ENCODE data around the gene COL15A1. TPM values are rescaled to one million over a fixed set of nuclear protein-coding genes. Genes with fewer than 3 reads are reported as not detected.

COL15A1 gene
- total RNA-seq, 1 experiment from 2014 or later: 0.10 TPM

DNA sequence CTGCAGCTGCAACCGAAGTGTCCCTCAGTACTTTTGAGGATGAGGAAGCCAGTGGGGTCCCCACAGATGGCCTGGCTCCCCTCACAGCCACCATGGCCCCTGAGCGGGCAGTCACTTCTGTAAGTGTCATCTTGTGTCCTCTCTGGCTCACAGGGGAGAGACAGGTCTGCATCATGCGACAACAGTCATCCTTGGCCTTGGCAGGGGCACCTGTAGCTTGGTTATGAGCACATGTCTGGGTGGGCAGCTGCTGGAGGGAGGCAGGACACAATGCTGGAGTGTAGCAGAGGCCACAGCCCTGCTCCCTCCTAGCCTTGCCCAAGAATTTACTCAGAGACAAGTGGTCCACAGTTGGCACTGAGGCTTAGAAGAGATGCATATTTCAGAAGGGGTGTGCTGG is 71.7 kb downstream of the COL15A1 start:
- no peaks in the 10 kb centered on the region for H3K4me1 ChIP-seq (ENCODE audit: control insufficient read depth, insufficient read depth, low read length)
- DNase-seq (ENCODE audit: low read depth, low spot score) (no peak), ATAC-seq (no peak)
- CTCF ChIA-PET: no interaction called here
- intact Hi-C loops (cut with micrococcal nuclease; ENCODE audit: unreplicated experiment): no loop called here
- in situ Hi-C loops (cut with HindIII; ENCODE audit: low pct_unique_long_range_greater_than_20kb, low sequenced_read_pairs): no loop called here
- no TSS peak for BruUV-seq (replicated peaks)
- no peaks in the 10 kb centered on the region for H3K36me3 ChIP-seq (ENCODE audit: control insufficient read depth, insufficient read depth, low read length)
- no peak for TF ChIP-seq TCF7L2 (IDR thresholded peaks at IDR 0.05; ENCODE audit: low read depth, low read length)
- TF ChIP-seq, protein P1, sequence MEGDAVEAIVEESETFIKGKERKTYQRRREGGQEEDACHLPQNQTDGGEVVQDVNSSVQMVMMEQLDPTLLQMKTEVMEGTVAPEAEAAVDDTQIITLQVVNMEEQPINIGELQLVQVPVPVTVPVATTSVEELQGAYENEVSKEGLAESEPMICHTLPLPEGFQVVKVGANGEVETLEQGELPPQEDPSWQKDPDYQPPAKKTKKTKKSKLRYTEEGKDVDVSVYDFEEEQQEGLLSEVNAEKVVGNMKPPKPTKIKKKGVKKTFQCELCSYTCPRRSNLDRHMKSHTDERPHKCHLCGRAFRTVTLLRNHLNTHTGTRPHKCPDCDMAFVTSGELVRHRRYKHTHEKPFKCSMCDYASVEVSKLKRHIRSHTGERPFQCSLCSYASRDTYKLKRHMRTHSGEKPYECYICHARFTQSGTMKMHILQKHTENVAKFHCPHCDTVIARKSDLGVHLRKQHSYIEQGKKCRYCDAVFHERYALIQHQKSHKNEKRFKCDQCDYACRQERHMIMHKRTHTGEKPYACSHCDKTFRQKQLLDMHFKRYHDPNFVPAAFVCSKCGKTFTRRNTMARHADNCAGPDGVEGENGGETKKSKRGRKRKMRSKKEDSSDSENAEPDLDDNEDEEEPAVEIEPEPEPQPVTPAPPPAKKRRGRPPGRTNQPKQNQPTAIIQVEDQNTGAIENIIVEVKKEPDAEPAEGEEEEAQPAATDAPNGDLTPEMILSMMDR (IDR thresholded peaks at IDR 0.05): no peak
- TF ChIP-seq POLR2AphosphoS5 (IDR thresholded peaks at IDR 0.05; ENCODE audit: low read depth, low read length): no peak
- TF ChIP-seq, protein P2, sequence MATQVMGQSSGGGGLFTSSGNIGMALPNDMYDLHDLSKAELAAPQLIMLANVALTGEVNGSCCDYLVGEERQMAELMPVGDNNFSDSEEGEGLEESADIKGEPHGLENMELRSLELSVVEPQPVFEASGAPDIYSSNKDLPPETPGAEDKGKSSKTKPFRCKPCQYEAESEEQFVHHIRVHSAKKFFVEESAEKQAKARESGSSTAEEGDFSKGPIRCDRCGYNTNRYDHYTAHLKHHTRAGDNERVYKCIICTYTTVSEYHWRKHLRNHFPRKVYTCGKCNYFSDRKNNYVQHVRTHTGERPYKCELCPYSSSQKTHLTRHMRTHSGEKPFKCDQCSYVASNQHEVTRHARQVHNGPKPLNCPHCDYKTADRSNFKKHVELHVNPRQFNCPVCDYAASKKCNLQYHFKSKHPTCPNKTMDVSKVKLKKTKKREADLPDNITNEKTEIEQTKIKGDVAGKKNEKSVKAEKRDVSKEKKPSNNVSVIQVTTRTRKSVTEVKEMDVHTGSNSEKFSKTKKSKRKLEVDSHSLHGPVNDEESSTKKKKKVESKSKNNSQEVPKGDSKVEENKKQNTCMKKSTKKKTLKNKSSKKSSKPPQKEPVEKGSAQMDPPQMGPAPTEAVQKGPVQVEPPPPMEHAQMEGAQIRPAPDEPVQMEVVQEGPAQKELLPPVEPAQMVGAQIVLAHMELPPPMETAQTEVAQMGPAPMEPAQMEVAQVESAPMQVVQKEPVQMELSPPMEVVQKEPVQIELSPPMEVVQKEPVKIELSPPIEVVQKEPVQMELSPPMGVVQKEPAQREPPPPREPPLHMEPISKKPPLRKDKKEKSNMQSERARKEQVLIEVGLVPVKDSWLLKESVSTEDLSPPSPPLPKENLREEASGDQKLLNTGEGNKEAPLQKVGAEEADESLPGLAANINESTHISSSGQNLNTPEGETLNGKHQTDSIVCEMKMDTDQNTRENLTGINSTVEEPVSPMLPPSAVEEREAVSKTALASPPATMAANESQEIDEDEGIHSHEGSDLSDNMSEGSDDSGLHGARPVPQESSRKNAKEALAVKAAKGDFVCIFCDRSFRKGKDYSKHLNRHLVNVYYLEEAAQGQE (IDR thresholded peaks at IDR 0.05; ENCODE audit: insufficient read depth in 1 of 2, low read depth in 2 of 2, low read length in 1 of 2): no peak
- TF ChIP-seq SIN3A (IDR thresholded peaks at IDR 0.05; ENCODE audit: borderline replicate concordance, insufficient read depth, low read depth, low read length): no peak
- no peaks in the 10 kb centered on the region for H3K27me3 ChIP-seq (ENCODE audit: control insufficient read depth, insufficient read depth, low read length)
- POLR2A ChIA-PET: no interaction called here
- H3K4me3 ChIP-seq (ENCODE audit: low read depth in 2 of 2, low read length in 2 of 2): no peak overlapping the region
- H3K27ac ChIP-seq (ENCODE audit: low read length): no peak overlapping the region
- H3K9me3 ChIP-seq (ENCODE audit: control insufficient read depth, insufficient read depth, low read depth, low read length): no peaks in the 10 kb centered on the region

DNA sequence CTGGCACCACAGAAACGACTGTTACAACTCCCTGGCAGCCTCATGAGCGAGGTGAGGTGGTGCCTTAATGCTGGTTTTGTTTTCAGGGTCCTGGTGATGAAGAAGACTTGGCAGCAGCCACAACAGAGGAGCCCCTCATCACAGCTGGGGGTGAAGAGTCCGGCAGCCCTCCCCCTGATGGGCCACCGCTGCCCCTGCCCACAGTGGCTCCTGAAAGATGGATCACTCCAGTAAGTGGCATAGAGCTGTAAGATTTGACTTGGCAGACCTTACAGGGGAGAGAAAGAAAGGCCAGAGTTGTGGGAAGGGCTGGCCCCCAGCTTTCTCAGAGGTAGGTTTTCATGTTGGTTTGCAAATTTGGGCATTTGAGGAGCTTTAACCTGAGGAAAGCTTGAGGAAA is 72.2 kb downstream of the COL15A1 start:
- DNase-seq (ENCODE audit: low read depth, low spot score) (no peak), ATAC-seq (no peak)
- Histone ChIP-seq H3K9me3 (ENCODE audit: control insufficient read depth, insufficient read depth, low read depth, low read length) (no peaks in the 10 kb centered on the region), H3K27ac (ENCODE audit: low read length) (no peak overlapping the region), H3K36me3 (ENCODE audit: control insufficient read depth, insufficient read depth, low read length) (no peaks in the 10 kb centered on the region), H3K4me3 (ENCODE audit: low read depth in 2 of 2, low read length in 2 of 2) (no peak overlapping the region), H3K4me1 (ENCODE audit: control insufficient read depth, insufficient read depth, low read length) (no peaks in the 10 kb centered on the region), H3K27me3 (ENCODE audit: control insufficient read depth, insufficient read depth, low read length) (no peaks in the 10 kb centered on the region)
- BruUV-seq (replicated peaks): no TSS peak
- in situ Hi-C loops (cut with HindIII; ENCODE audit: low pct_unique_long_range_greater_than_20kb, low sequenced_read_pairs) (no loop called here), intact Hi-C loops (cut with micrococcal nuclease; ENCODE audit: unreplicated experiment) (no loop called here)
- CTCF ChIA-PET: no interaction called here
- TF ChIP-seq SIN3A (IDR thresholded peaks at IDR 0.05; ENCODE audit: borderline replicate concordance, insufficient read depth, low read depth, low read length): no peak
- no peak for TF ChIP-seq TCF7L2 (IDR thresholded peaks at IDR 0.05; ENCODE audit: low read depth, low read length)
- TF ChIP-seq, protein P1 (IDR thresholded peaks at IDR 0.05): no peak
- TF ChIP-seq, protein P2 (IDR thresholded peaks at IDR 0.05; ENCODE audit: insufficient read depth in 1 of 2, low read depth in 2 of 2, low read length in 1 of 2): no peak
- TF ChIP-seq POLR2AphosphoS5 (IDR thresholded peaks at IDR 0.05; ENCODE audit: low read depth, low read length): no peak
- POLR2A ChIA-PET: no interaction called here

Data from Panc1 (cell line).